HG03060 (cell line): ENCODE data around the gene SLC16A1.
"Not testable (repeated sequence)": the region's sequence is repeated elsewhere in the genome, so short reads cannot be mapped to it uniquely, and the experiment has no call there.

Experiments used
- ATAC-seq: cut with Tn5 transposase; IDR thresholded peaks from one replicate; pipeline ENCODE4 v1.9.1; 2021; ENCODE audit warnings: low read depth, moderate number of reproducible peaks; ENCODE audit not compliant: unreplicated experiment

SLC16A1 gene

GRCh38 chr1:112888630-112889029 lies 67.4 kb downstream of the SLC16A1 start:
- no peak for ATAC-seq

DNA sequence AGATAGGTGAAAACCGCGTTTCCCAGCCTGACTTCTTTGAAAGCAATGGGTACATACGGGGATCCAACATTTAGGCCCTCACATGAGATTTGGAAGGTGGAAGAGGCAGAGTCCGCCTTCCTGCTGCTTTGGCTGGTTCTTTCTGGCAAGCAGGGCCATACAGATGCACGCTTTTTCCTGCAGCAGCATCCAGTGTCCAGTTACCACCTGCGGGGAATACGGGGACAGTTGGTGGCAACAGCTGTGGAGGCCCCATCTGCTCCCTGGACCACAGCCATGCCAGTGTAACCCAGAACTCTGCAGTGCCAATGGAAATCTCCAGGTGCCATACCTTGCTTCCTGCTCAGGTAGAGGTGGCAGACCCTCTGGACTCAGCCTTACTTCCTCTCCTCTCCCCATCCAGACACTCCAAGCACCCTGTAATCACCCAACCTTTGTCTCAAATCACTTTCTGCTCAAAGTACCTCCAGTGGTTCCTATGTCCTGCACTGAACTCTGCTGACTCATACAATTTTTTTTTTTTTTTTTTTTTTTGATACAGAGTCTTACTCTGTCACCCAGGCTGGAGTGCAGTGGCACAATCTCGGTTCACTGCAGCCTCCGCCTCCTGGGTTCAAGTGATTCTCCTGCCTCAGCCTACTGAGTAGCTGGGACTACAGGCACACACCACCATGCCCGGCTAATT lies 68.3 kb downstream of the SLC16A1 start:
- ATAC-seq = no peak

DNA sequence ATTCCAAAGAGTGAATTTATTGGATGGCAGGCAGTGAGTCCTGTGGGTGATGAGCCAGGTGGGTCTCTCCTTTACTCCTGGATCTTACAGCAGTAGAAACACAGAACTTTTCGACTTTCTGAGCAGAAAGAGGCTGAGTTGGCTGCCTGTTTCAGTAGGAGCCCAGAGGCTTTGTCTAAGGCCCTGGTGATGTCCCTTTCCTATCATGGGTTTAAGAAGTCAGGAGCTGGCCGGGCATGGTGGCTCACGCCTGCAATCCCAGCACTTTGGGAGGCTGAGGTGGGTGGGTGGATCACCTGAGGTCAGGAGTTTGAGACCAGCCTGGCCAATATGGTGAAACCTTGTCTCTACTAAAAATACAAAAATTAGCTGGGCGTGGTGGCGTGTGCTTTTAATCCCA lies 71.0 kb downstream of the SLC16A1 start:
- ATAC-seq = not testable (repeated sequence)

- no peak for ATAC-seq
Observed at GRCh38 chr1:112882271-112882744, 73.7 kb downstream of the SLC16A1 start.

- no peak for ATAC-seq
Observed at GRCh38 chr1:112881742-112882127, 74.3 kb downstream of the SLC16A1 start.

- no peak for ATAC-seq
Observed at GRCh38 chr1:112879834-112880233, 76.2 kb downstream of the SLC16A1 start.

- no peak for ATAC-seq
Observed at GRCh38 chr1:112878321-112878720, 77.7 kb downstream of the SLC16A1 start.

DNA sequence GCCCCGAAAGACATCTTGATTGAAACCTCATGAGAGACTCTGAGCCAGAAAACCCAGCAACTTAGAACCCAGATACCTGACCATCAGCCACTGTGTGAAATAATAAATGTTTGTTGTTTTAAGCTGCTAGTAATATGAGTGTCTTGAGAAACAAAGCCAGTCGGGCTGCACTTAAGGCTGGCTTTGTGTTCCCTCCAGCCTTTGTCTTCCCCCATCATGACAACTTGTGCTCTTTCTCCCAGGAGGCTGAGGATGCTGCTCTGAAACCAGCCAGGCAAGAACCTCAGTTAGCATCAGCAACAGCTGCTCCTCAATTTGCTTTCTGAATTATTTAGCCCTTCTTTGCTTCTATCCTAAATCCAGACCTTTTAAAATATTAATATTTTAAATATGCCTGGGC lies 78.2 kb downstream of the SLC16A1 start:
- no peak for ATAC-seq

DNA sequence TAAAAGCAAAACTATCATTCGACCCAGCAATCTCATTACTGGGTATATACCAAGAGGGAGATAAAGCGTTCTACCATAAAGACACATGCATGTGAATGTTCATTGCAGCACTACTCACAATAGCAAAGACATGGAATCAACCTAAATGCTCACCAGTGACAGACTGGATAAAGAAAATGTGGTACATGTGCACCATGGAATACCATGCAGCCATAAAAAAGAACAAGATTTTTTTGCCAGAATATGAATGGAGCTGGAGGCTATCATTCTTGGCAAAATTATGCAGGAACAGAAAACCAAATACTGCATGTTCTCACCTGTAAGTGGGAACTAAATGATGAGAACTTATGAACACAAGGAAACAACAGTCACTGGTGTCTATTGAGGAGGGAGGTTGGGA lies 79.7 kb downstream of the SLC16A1 start:
- no peak for ATAC-seq

GRCh38 chr1:112872551-112872962 lies 83.4 kb downstream of the SLC16A1 start:
- ATAC-seq = no peak

GRCh38 chr1:112870887-112871646 lies 84.9 kb downstream of the SLC16A1 start:
- ATAC-seq = no peak

- ATAC-seq = no peak
Observed at GRCh38 chr1:112869895-112870294, 86.1 kb downstream of the SLC16A1 start.

DNA sequence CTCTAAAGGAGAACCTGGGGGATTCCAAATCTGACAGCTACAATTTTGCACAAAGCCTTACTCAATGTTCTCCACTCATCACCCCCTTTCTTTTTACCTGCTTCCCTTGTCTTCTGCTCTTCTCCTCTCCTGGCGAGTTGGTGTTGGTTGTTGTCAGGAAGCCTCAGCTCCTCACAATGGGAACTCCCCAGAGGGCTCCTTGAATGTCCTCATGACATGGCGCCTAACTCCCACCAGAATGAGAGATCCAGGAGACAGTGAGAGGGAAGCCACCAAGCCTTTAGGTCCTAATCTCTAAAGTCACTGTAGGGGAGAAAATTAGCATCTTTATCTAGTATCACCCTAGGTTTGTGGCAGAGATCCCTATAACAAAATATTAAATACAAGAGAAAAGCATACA lies 87.8 kb downstream of the SLC16A1 start:
- ATAC-seq = no peak

DNA sequence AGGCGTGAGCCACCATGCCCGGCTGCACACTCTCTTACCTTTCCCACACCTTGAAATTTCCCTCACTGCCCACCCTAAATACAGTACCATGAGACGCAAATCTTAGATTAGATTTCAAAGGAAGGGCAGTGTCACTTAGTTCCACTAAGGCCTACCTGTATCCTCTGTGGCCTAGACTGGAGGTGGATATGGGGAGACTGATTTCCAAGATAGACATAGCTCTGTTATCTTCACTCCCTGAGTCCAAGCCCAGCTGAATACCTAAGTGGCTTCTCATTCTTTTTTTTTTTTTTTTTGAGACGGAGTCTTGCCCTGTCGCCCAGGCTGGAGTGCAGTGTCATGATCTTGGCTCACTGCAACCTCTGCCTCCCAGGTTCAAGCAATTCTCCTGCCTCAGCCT lies 89.0 kb downstream of the SLC16A1 start:
- no peak for ATAC-seq

- ATAC-seq = no peak
Observed at GRCh38 chr1:112866151-112866550, 89.8 kb downstream of the SLC16A1 start.

GRCh38 chr1:112862753-112863426 lies 93.1 kb downstream of the SLC16A1 start:
- no peak for ATAC-seq
